Right lobe of liver (tissue), 6 donors: ENCODE data around the gene ZC2HC1C. TPM values are rescaled to one million over a fixed set of nuclear protein-coding genes. Genes with fewer than 3 reads are reported as not detected.
A peak's percentile ranks its signal among the peaks of the same experiment; 100 is the strongest.

ENCODE experiments used
- ATAC-seq, 4 donors: fragments of 200-7000 bp; cut with Tn5 transposase; one replicate each; pipeline ENCODE4 v1.9.1; 2020; ENCODE audit warnings: mild to moderate bottlenecking in 4 of 4, moderate library complexity in 4 of 4
- DNase-seq, 3 donors: peaks; one replicate each; pipeline ENCODE4 v3.0.0-alpha.2; 2020
- H3K27ac ChIP-seq, 3 donors: fragments of 200-600 bp; one replicate each; pipeline ENCODE4 v1.8.0; 2022
- H3K27me3 ChIP-seq, 2 donors: fragments of 200-600 bp; one replicate each; pipeline ENCODE4 v1.8.0; 2022
- H3K36me3 ChIP-seq, 4 donors: fragments of 200-600 bp; sonication (generic) in 1 of 4; one replicate each; pipeline versions ENCODE4 v1.5.1 to v1.8.0; 2017 to 2022; ENCODE audit warnings: control low read depth in 1 of 4
- H3K4me1 ChIP-seq, 4 donors: fragments of 200-600 bp; sonication (generic) in 1 of 4; one replicate each; pipeline versions ENCODE4 v1.5.1 to v1.8.0; 2017 to 2022; ENCODE audit warnings: control low read depth in 1 of 4
- H3K4me3 ChIP-seq, 3 donors: fragments of 200-600 bp; one replicate each; pipeline ENCODE4 v1.8.0; 2022
- H3K9me3 ChIP-seq, 4 donors: fragments of 200-600 bp; sonication (generic) in 1 of 4; one replicate each; pipeline versions ENCODE4 v1.5.1 to v1.8.0; 2017 to 2022; ENCODE audit warnings: control low read depth in 1 of 4
- POLR2A ChIP-seq: fragments of 450-650 bp; IDR thresholded peaks from one replicate; pipeline ENCODE4 v1.6.1; 2017; ENCODE audit warnings: antibody characterized with exemption, mild to moderate bottlenecking
- WGBS: methylation state at CpG from one replicate; pipeline ENCODE4 v1.1.6; 2018; ENCODE audit warnings: low coverage, low lambda C conversion rate; ENCODE audit not compliant: insufficient coverage; ENCODE audit errors: missing lambda C conversion rate; 5-methylcytosine and 5-hydroxymethylcytosine counted together
- intact Hi-C, 2 donors: fragments of 100-400 bp; cut with DNase I; formaldehyde crosslinking; loops; one replicate each; pipeline versions ENCODE4 v1.11.2 to v1.14.1; 2022
- total RNA-seq, 6 experiments: library from RNA; depleted of rRNA in 2 of 6; stranded (reverse); fragments of >200 nt in 2 of 6; fragmentation: NEBNext Ultra II Directional in 3 of 6; extraction: Animal tissue kit (Norgen Biotek cat#: 25700) in 3 of 6; gene quantifications; one replicate each; pipeline versions ENCODE4 v1.1.0 to v1.2.4, GENCODE V29; 2016 to 2023
- TF ChIP-seq, protein P1 (sequence below), 4 donors: fragments of 200-600 bp in 3 of 4; fragments of 450-650 bp in 1 of 4; IDR thresholded peaks; one replicate each; pipeline versions ENCODE4 v1.5.1 to v1.8.0; 2016 to 2022; ENCODE audit warnings: antibody characterized with exemption in 4 of 4, mild to moderate bottlenecking in 2 of 4
- donor health status: DM: no; HTN: yes; CAD: no.
- donor health status: DM: no; HTN: no; CAD: no.
- donor health status: DM: no; HTN: no; CAD: no.
- donor health status: DM: no; HTN: yes; CAD: no.
- donor health status: DM: no; HTN: yes; CAD: no.

The ZC2HC1C gene
- total RNA-seq, 6 experiments from 2014 or later = 2.1 to 9.6 (median 3.1) TPM

- DNase-seq (no peak), ATAC-seq (peak; percentile 35 to 53 (median 46))
- H3K27ac ChIP-seq = peak overlapping the region; percentile 69 to 84 (median 76)
- peaks cover 0 to 16% (median 6%) of the 10 kb centered on the region in 4 donors for H3K4me1 ChIP-seq
- H3K27me3 ChIP-seq = no peaks in the 10 kb centered on the region
- TF ChIP-seq, protein P1, sequence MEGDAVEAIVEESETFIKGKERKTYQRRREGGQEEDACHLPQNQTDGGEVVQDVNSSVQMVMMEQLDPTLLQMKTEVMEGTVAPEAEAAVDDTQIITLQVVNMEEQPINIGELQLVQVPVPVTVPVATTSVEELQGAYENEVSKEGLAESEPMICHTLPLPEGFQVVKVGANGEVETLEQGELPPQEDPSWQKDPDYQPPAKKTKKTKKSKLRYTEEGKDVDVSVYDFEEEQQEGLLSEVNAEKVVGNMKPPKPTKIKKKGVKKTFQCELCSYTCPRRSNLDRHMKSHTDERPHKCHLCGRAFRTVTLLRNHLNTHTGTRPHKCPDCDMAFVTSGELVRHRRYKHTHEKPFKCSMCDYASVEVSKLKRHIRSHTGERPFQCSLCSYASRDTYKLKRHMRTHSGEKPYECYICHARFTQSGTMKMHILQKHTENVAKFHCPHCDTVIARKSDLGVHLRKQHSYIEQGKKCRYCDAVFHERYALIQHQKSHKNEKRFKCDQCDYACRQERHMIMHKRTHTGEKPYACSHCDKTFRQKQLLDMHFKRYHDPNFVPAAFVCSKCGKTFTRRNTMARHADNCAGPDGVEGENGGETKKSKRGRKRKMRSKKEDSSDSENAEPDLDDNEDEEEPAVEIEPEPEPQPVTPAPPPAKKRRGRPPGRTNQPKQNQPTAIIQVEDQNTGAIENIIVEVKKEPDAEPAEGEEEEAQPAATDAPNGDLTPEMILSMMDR (IDR thresholded peaks at IDR 0.05) = no peak
- no peak for TF ChIP-seq POLR2A
- intact Hi-C loops = no loop called here
- H3K36me3 ChIP-seq = no peaks in the 10 kb centered on the region
- WGBS = 5% methylated on average over 6 of the region's 12 CpGs
- H3K9me3 ChIP-seq = no peaks in the 10 kb centered on the region
- H3K4me3 ChIP-seq = peak overlapping the region; percentile 27 to 75 (median 65)
These were observed 337 bp downstream of the ZC2HC1C start for GRCh38 chr14:75069811-75070145.

DNA sequence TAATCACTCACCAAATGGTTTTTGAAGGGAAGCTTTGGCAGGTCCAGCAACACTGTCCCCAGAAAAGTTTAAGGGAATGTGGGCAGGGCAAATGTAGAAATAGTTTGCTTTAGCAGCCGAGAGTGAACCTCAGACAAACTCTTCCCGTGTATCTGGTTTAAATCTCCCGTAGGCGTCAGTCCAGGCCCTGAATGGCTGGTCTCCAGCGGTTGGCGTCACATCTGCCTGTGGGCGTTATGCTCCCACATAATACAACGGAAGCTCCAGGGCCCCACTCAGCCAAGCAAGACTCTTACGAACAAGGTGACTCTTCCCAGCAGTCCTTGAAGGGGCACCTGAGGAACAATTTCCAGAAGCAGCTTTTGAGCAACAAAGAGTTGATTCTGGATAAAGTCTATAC, 942 bp downstream of the ZC2HC1C start:
- Histone ChIP-seq H3K4me3 (peak overlapping the region in 2 of 3 donors; percentile 65 to 75), H3K4me1 (peaks cover 0 to 16% (median 6%) of the 10 kb centered on the region in 4 donors), H3K27ac (peak overlapping the region; percentile 69 to 84 (median 76)), H3K9me3 (no peaks in the 10 kb centered on the region), H3K36me3 (no peaks in the 10 kb centered on the region), H3K27me3 (no peaks in the 10 kb centered on the region)
- peak; percentile 50 for TF ChIP-seq POLR2A
- TF ChIP-seq, protein P1 (IDR thresholded peaks at IDR 0.05) = no peak
- DNase-seq = peak; percentile 73 to 82 (median 81)
- intact Hi-C loops = no loop called here
- WGBS = 49% methylated on average over 3 of the region's 9 CpGs
- ATAC-seq = peak; percentile 9 to 42 (median 36)

GRCh38 chr14:75077794-75078193, 8.4 kb downstream of the ZC2HC1C start:
- TF ChIP-seq, protein P1 (IDR thresholded peaks at IDR 0.05) = no peak
- no peak for TF ChIP-seq POLR2A
- intact Hi-C loops = no loop called here
- no peak for ATAC-seq

GRCh38 chr14:75079521-75079920, 10.1 kb downstream of the ZC2HC1C start:
- Histone ChIP-seq H3K36me3 (peaks cover 0 to 21% (median 8%) of the 10 kb centered on the region in 4 donors), H3K9me3 (no peaks in the 10 kb centered on the region), H3K4me1 (no peaks in the 10 kb centered on the region), H3K27me3 (no peaks in the 10 kb centered on the region), H3K4me3 (no peak overlapping the region), H3K27ac (no peak overlapping the region)
- WGBS = 63% methylated on average over 4 of the region's 4 CpGs
- DNase-seq = no peak
- TF ChIP-seq POLR2A = no peak
- TF ChIP-seq, protein P1 (IDR thresholded peaks at IDR 0.05) = no peak
- no peak for ATAC-seq
- intact Hi-C loops = no loop called here

More at GRCh38 chr14:75077794-75078193, 8.4 kb downstream of the ZC2HC1C start:
- DNase-seq = no peak
- Histone ChIP-seq H3K9me3 (no peaks in the 10 kb centered on the region), H3K27me3 (no peaks in the 10 kb centered on the region), H3K4me1 (no peaks in the 10 kb centered on the region), H3K36me3 (peaks cover 0 to 4% (median 2%) of the 10 kb centered on the region in 4 donors), H3K27ac (no peak overlapping the region), H3K4me3 (no peak overlapping the region)
